LHCN-M2 (cell line): ENCODE measurements around the gene POLR1A. TPM values are rescaled to one million over a fixed set of nuclear protein-coding genes. Genes with fewer than 3 reads are reported as not detected.

Experiments
- DNase-seq: peaks from one replicate; pipeline ENCODE4 v3.0.0-alpha.2; 2012; ENCODE audit warnings: low read depth
- total RNA-seq: library from RNA; depleted of rRNA; stranded (reverse); fragments of >200 nt; gene quantifications from 2 replicates; pipeline ENCODE4 v1.2.3, GENCODE V29; 2014

POLR1A gene
- total RNA-seq, 1 experiment from 2014 or later, result 26.7 TPM

- DNase-seq, result no peak
Observed at GRCh38 chr2:86023366-86023712, 82.3 kb downstream of the POLR1A start.

GRCh38 chr2:86022661-86023365 lies 82.9 kb downstream of the POLR1A start:
- DNase-seq, result no peak

- no peak for DNase-seq
Observed at GRCh38 chr2:86021396-86022378, 84.0 kb downstream of the POLR1A start.

- peak; percentile 38 for DNase-seq
Observed at GRCh38 chr2:86020984-86021383, 84.7 kb downstream of the POLR1A start.

GRCh38 chr2:86019121-86019520 lies 86.6 kb downstream of the POLR1A start:
- DNase-seq, result no peak

- DNase-seq, result no peak
Observed at GRCh38 chr2:86017901-86018896, 87.5 kb downstream of the POLR1A start.

- no peak for DNase-seq
Observed at GRCh38 chr2:86016581-86016980, 89.1 kb downstream of the POLR1A start.

GRCh38 chr2:86015699-86016098 lies 90.0 kb downstream of the POLR1A start:
- no peak for DNase-seq

GRCh38 chr2:86015006-86015405 lies 90.7 kb downstream of the POLR1A start:
- no peak for DNase-seq

- DNase-seq, result no peak
Observed at GRCh38 chr2:86014493-86014892, 91.2 kb downstream of the POLR1A start.

- no peak for DNase-seq
Observed at GRCh38 chr2:86012007-86012712, 93.5 kb downstream of the POLR1A start.

GRCh38 chr2:86011449-86011941 lies 94.2 kb downstream of the POLR1A start:
- DNase-seq, result no peak

GRCh38 chr2:86010083-86010482 lies 95.6 kb downstream of the POLR1A start:
- DNase-seq, result no peak

- no peak for DNase-seq
Observed at GRCh38 chr2:86006524-86006923, 99.2 kb downstream of the POLR1A start.

GRCh38 chr2:86003967-86004366 lies 101.7 kb downstream of the POLR1A start:
- no peak for DNase-seq

GRCh38 chr2:86003104-86003503 lies 102.6 kb downstream of the POLR1A start:
- no peak for DNase-seq

- no peak for DNase-seq
Observed at GRCh38 chr2:86002375-86002774, 103.3 kb downstream of the POLR1A start.

- DNase-seq, result no peak
Observed at GRCh38 chr2:86001326-86001725, 104.4 kb downstream of the POLR1A start.

GRCh38 chr2:86000938-86001312 lies 104.8 kb downstream of the POLR1A start:
- no peak for DNase-seq

- no peak for DNase-seq
Observed at GRCh38 chr2:86000131-86000937, 105.4 kb downstream of the POLR1A start.
